HG03039 (cell line): Measurements from ENCODE around the gene MECR.

ENCODE experiments used
- ATAC-seq: cut with Tn5 transposase; IDR thresholded peaks from one replicate; pipeline ENCODE4 v1.9.1; 2021; ENCODE audit warnings: mild to moderate bottlenecking, moderate library complexity; ENCODE audit not compliant: unreplicated experiment

Gene MECR, protein sequence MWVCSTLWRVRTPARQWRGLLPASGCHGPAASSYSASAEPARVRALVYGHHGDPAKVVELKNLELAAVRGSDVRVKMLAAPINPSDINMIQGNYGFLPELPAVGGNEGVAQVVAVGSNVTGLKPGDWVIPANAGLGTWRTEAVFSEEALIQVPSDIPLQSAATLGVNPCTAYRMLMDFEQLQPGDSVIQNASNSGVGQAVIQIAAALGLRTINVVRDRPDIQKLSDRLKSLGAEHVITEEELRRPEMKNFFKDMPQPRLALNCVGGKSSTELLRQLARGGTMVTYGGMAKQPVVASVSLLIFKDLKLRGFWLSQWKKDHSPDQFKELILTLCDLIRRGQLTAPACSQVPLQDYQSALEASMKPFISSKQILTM

DNA sequence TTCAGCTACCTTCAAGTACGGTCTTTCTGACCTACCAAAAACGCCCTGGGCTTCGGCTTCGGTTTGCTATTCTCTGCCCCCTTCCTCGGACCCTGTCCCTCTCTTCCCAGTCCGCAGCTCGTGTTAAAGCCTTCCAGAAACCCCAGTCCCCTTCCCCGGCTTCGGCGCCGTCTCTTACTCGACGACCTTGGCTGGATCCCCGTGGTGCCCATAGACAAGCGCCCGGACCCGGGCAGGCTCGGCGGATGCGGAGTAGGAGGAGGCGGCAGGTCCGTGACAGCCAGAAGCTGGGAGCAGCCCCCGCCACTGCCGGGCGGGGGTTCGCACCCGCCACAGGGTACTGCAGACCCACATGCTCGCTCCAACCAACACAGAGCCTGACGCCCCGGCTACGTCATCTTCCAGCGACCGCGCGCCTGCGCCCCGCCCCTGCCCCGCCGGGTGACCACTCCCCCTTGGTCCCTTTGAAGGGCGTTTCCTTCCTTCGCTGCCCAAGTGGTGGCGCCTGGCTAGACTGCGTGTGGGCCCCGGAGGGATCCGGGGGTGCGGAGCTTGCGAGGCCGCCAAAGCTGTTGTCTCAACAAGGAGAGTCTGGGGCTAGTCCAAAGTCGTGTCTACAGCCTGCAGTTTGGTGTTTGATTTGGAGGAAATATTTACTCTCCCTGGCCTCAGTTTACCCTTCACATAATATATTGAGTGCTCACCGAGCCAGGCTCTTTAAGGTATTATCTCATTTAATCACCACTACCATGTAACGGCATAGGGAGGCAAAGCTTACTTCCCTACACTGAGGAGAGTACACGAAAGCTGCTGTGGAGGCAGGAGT is at the start of gene MECR:
TSS of gene MECR (minus strand) at position 382 of the 826 bp plus-strand sequence. CDS start at position 354, 28 bp downstream.
- peak; percentile 89 for ATAC-seq

DNA sequence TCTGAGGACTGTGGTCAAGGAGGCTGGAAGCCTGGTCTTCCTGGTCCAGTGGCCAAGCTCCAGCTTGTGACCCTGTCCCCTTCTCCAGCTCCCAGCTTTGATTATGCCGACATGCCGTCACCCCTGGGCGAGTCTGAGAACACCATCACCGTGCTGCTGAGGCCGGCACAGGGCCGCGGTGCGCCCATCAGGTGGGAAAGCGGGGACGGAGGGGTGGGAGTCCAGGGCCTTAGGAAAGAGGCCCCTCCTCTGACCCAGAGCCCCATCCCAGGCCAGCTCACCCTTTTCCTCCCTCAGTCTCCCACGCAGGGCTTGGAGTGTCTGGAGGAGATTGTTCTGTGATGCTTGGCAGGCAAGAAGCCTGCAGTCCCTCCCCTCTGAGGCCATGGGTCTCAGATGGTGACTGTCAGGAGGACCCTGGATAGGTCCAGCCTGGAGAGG is 49.2 kb upstream of the MECR start:
- no peak for ATAC-seq

DNA sequence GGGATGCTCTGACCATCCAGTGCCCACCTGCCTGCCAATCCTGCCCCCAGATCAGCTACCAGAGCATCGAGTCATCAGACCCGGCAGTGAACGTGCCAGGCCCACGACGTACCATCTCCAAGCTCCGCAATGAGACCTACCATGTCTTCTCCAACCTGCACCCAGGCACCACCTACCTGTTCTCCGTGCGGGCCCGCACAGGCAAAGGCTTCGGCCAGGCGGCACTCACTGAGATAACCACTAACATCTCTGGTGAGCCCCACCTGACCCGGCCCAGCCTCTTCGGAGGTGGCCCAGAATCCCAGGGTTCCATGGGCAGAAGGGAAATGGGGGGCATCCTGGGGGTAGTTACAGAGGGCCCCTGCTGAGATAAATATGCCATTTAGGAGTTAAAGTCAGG is 48.7 kb upstream of the MECR start:
- no peak for ATAC-seq

DNA sequence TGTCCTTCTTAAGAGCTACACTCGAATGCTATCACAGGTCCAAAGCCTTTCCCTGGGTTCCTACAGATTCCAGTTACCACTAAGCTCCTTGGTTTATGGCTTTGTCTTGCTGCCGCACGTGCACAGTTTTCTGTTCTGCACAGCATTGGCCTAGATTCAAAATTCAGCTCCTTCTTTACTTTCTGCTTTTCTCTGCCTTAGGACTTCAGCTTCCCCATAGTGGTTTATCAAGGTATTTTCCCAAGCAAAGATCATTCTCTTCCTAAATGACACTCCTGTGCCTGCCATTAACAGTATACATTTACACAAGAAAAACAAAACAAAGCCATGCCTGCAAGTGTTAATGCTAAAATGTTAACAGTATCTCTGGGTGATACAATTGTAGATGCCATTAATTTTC is 47.4 kb upstream of the MECR start:
- ATAC-seq, result no peak

DNA sequence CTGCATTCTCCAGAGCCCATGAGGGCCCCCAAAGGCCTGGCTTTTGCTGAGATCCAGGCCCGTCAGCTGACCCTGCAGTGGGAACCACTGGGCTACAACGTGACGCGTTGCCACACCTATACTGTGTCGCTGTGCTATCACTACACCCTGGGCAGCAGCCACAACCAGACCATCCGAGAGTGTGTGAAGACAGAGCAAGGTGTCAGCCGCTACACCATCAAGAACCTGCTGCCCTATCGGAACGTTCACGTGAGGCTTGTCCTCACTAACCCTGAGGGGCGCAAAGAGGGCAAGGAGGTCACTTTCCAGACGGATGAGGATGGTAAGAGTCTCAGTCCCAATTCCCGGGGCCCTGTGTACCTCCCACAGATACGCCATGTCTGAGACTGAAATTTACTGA is 44.7 kb upstream of the MECR start:
- no peak for ATAC-seq

DNA sequence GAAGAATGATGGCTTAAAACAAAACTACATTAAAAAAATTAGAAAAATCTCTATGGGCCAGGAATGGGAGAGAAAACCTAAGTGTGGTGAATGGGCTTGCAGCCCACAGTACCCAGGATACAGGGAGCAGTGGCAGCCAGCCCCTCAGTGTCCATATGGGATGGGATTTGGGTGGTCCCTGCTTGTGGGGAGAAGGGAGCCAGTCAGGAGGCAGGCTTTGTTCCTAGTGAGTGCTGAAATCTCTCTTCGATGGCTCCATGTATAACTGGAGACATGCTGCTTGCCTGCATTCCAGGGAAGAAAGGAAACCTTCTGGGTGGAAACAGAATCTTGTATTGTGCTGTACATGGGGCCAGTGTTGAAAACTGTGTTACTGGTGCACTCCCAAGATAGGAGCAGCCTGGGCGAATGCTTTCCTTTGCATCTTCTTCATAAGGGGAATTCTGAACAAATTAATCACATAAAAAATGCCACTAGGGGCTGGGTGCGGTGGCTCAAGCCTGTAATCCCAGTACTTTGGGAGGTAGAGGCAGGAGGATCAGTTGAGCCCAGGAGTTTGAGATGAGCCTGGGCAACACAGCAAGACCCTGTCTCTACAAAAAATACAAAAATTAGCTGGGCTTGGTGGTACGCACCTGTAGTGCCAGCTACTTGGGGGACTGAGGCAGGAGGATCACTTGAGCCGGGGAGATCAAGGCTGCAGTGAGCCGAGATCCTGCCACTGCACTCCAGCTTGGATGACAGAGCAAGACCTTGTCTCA is 41.6 kb upstream of the MECR start:
- no peak for ATAC-seq

DNA sequence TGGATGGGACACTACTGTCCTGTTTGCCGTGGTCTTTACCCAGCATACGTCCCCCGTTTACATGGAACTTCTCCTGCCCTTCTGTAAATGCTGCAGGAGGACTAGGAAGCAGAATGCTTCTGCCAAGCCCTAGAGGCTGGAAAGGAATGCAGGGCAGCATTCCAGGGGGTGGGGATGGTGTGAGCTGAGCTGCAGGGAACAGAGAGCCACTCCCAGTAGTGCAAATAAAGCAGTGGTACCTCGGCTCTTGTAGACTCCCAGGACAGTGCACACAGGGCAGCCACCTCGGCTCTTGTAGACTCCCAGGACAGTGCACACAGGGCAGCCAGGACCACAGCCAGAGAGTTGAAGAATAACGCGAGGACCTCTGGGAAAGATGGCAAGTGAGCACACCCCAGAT is 41.0 kb upstream of the MECR start:
- ATAC-seq, result no peak

DNA sequence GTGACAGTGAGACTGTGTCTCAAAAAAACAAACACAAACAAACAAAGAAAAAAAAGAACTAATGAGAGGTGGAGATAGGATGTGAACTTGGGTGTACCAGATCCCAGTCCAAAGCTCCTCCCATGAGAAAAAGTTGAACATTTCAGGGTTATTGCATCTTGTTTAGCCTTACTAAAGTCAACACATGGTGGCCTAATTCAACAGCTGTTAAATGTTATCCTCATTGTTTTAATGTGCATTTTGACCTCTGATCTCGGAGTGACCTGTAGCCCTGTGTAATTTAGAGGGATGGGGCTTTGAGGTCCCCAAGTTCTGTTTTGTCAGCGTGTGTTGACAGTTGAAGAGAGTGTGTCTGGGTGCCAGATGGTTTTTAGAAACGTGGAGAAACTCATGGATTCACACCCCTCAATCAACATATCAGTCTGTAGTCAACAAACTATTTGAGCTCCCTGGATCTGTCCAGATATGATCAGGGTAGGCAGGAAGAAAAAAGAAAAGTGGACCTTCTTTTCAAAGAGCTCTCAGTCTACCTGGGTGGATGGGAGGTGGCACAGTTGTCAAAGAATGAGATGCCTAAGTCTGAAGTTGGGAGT is 40.3 kb upstream of the MECR start:
- no peak for ATAC-seq

DNA sequence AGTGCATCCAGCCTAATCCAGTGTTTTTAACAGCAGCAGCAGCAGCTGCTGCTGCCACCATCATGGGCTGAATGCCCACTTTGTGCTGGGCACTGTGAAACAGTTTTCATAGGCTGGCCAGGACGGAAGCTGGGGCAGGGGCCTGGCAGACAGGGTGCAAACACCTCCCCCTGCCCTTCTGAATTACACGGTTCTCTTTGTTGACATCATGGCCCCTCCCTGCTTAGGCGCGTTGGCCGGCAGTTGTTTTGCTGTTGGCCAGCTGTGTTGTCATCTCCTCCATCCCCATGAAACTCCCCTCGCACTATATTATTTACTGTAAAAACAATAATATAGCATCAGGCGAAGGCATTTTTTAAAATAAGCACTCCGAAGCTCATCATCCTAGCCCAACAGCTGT is 38.6 kb upstream of the MECR start:
- no peak for ATAC-seq

DNA sequence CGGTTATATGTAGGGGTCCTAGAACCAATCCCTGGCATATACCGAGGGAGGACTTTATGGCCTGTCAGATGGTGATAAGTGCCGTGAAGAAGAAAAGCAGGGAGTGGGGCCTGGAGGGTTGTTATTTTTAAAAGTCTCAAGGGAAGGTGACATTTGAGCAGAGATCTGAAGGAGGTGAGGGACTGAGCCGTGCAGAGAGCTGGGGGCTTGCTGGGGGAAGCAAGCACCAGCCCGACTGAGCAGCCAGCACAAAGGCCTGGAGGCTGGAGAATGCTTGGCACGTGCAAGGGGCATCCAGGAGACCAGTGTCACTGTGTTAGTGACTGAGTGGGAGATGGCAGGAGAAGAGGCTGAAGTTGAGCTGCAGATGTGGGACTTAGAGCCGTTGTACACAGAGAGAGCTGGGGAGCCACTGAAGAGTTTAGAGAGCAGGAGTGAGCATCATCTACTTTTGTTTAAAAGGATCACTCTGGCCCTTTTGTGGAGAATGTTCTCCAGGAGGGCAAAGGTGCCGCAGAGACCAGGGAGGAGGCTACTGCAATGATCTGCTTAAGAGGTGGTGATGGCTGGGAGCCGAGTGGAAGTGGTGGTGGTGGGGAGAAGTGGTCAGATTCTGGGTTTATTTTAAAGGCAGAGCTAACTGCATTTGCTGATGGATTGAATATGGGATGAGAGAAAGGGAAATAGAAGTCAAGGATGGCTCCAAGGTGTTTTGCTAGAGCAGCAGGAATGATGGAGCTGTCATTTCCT is 36.8 kb upstream of the MECR start:
- ATAC-seq, result no peak

DNA sequence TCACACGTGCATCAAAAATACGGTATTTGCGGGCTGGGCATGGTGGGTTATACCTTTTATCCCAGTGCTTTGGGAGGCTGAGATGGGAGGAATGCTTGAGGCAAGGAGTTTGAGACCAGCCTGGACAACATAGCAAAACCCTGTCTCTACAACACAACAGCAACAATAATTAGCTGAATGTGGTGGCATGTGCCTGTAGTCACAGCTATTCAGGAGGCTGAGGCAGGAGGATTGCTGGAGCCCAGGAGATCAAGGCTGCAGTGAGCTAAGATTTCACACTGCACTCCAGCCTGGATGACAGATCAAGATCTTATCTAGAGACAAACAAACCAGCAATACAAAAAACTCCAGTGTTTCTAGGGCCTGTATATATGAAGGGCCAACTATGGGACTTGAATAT is 36.2 kb upstream of the MECR start:
- ATAC-seq, result no peak

DNA sequence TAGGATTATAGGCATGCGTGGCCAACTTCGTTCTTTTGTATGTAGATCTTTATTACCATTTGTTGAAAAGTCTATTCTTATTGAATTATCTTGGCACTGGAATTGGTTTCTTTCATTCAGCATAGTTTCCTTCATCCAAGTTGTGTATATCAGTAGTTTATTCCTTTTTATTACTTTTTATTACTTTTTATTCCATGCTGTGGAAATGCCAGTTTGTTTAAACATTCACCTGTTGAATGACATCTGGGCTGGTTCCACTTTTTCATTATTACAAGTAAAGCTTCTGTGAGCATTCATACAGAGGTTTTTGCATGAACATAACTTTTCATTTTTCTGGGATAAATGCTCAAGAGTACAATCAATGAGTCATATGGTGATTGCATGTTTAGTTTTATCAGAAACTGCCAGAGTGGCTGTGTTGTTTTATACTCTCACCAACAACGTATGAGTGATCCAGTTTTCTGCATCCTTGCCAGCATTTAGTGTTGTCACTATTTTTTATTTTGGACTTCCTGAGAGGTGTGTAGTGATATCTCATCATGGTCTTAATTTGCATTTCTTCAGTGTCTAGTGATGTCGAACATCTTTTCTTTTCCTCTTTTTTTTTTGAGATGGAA is 34.1 kb upstream of the MECR start:
- no peak for ATAC-seq

DNA sequence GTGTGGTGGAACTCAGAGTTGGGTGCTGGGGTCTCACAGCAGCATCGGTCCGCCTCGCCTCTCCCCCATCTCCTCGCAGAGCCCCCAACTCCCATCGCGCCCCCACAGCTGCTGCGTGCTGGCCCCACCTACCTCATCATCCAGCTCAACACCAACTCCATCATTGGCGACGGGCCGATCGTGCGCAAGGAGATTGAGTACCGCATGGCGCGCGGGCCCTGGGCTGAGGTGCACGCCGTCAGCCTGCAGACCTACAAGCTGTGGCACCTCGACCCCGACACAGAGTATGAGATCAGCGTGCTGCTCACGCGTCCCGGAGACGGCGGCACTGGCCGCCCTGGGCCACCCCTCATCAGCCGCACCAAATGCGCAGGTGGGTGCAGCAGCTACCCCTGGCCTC is 29.8 kb upstream of the MECR start:
- ATAC-seq, result no peak

DNA sequence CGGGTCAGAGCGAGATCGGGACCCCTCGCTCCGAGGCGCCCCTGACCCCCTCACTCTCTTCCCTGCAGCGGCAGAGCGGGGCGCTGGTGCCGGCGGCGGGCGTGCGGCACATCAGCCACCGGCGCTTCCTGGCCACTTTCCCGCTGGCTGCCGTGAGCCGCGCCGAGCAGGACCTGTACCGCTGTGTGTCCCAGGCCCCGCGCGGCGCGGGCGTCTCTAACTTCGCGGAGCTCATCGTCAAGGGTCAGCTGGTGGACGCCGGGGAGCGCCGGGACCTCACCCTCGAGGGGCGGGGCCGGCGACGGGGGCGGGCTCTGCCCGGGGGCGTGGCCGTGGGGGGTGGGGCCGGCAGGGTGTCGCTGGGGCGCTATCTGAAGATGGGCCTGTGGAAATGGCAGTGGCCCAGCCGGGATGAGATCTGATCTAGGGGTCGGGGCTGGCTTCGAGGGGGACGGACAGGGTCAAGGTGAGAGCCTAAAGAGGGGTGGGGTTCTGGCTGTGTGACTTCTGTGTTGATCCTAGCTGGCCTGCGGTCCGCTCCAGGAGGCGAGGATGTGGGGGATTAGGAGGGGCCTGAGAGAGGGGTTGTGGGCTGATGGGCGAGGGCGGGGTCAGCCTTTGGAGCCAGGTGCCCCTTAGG is 29.2 kb upstream of the MECR start:
- no peak for ATAC-seq

DNA sequence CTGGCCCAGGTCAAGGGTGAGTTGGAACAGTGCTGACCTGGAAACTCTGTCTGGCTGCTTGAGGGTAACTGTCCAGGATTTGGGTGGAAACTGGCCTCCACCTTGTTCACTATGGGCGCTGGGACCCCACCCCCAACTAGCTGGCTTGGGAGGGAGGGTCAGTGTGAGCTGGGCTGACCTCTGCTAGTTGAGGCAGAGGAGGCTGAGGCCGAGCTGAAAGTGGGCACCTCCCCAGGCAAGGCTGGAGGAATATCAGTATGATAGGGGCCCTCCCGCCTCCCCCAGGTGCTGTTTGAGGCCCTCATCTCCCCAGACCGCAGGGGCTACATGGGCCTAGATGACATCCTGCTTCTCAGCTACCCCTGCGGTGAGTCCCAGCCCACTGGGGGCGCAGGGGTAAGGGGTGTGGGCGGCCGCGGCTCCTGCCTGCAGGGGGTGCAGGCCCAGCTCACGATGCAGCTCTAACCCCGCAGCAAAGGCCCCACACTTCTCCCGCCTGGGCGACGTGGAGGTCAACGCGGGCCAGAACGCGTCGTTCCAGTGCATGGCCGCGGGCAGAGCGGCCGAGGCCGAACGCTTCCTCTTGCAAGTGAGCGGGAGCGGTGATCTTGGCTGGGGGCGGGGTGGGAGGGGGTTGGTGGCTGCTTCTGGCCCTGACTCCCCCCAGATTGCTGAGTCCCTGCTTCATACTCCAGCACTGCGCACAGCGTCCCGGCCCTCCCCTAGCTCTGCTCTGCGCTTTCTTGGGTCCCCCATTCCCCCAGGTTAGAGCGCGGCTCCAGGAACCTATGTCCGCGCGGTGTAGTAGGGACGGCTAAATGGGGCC is 28.5 kb upstream of the MECR start:
- ATAC-seq, result no peak

DNA sequence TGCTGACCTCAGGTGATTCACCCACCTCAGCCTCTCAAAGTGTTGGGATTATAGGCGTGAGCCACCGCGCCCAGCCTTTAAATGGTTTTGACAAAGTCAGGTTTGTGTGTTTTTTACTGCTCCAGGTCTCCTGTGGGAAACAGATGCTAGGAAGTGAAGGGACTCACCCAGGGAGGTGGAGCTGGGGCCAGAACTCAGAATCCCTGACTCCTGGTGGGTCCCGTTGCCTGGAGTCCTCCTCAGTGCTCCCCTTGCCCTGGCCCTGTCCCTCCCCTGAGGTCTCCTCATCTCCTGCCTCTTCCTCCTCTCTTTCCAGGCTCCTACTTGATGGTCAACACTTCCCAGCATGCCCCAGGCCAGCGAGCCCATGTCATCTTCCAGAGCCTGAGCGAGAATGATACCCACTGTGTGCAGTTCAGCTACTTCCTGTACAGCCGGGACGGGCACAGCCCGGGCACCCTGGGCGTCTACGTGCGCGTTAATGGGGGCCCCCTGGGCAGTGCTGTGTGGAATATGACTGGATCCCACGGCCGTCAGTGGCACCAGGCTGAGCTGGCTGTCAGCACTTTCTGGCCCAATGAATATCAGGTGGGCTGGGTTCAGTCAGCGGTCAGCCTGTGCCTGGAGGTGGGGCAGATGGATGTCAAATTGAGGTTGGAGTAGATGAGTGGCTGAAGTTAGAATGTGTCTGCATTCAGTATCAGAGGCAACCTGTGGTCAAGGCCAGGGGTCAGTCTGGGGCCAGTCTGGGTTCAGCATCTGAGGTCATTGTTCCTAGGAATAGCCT is 27.6 kb upstream of the MECR start:
- no peak for ATAC-seq

DNA sequence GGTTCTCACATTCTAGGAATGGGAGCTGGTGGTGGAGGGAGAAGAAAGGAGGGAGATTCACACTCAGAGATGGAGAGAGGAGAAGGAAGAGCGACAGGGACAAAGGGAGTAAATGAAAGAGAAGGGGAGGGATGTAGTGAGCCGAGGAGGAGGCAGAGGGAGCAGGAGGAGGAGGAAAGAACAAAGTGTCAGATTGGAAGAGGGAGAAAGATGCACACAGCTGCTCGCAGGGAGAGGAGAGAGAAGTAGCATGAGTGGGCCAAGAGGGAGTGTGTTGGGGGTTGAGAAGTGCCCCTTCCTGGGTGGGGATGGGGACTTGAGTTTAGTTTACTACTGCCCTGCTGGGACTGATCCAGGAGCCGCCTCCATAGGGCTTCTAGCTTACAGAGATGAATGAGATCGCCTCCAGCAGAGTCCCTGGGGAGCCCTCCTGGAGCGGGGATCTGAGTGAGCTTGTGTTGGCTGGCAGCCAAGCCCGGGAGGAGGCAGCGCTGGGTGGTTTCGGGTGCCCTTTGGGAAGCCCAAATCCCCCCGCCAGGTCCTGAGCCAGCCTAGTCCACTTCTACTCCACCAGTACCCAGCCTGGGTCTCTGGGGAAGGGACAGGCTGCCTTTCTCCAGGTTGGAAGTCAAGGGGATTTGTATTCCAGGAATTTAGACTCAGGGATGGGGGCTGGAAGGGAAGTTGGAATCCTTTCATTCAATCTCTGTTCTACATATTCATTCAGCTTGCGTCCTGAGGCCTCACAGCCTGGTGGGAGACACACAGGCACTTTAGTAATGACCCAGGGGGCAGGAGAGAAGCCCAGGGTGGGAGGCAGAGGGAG is 26.5 kb upstream of the MECR start:
- ATAC-seq, result no peak
